ENCODE data around the gene CARD10. TPM values are rescaled to one million over a fixed set of nuclear protein-coding genes. Genes with fewer than 3 reads are reported as not detected.

The CARD10 gene
- total and polyA plus RNA-seq, 4 donors: 7.8 to 14.0 (median 8.4) TPM

GRCh38 chr22:37510091-37510490, 9.1 kb downstream of the CARD10 start:
- DNase-seq (ENCODE audit: low spot score): no peak

GRCh38 chr22:37509059-37509860, 10.0 kb downstream of the CARD10 start:
- no peak for DNase-seq (ENCODE audit: low spot score)
- Histone ChIP-seq H3K9me3 (ENCODE audit: control insufficient read depth in 4 of 4, low read length in 3 of 4) (no peaks in the 10 kb centered on the region), H3K4me1 (ENCODE audit: control insufficient read depth in 4 of 4, insufficient read depth in 4 of 4, low read length in 3 of 4) (peaks cover 0 to 9% (median 2%) of the 10 kb centered on the region in 4 donors), H3K4me3 (ENCODE audit: low read depth in 1 of 3, low read length in 3 of 3) (no peak overlapping the region), H3K36me3 (ENCODE audit: control insufficient read depth in 4 of 4, insufficient read depth in 3 of 4, low read depth in 1 of 4, low read length in 3 of 4) (peaks cover 0 to 5% (median 1%) of the 10 kb centered on the region in 4 donors), H3K9ac (ENCODE audit: low read depth in 1 of 2, low read length in 2 of 2) (no peak overlapping the region), H3K27me3 (ENCODE audit: control insufficient read depth in 4 of 4, insufficient read depth in 4 of 4, low read length in 3 of 4) (no peaks in the 10 kb centered on the region), H3K27ac (ENCODE audit: low read depth in 1 of 2, low read length in 2 of 2) (no peak overlapping the region)
- TF ChIP-seq SP1 (IDR thresholded peaks at IDR 0.05): peak; percentile 19
- TF ChIP-seq RXRA (IDR thresholded peaks at IDR 0.05): peak in 1 of 2 donors; percentile 46
- no peak for TF ChIP-seq CTCF (IDR thresholded peaks at IDR 0.05; ENCODE audit: low read depth, low read length, missing input control)
- WGBS: 77% methylated on average over 9 of the region's 10 CpGs

More at GRCh38 chr22:37510091-37510490, 9.1 kb downstream of the CARD10 start:
- peaks cover 0 to 4% (median 1%) of the 10 kb centered on the region in 4 donors for H3K4me1 ChIP-seq (ENCODE audit: control insufficient read depth in 4 of 4, insufficient read depth in 4 of 4, low read length in 3 of 4)
- no peak overlapping the region for H3K4me3 ChIP-seq (ENCODE audit: low read depth in 1 of 3, low read length in 3 of 3)
- TF ChIP-seq ZBTB33 (IDR thresholded peaks at IDR 0.05): no peak
- TF ChIP-seq HNF4A (conservative IDR thresholded peaks at IDR 0.05): no peak
- no peak for TF ChIP-seq NR2F2 (IDR thresholded peaks at IDR 0.05)
- no peak for TF ChIP-seq RAD21 (IDR thresholded peaks at IDR 0.05)
- no peak for TF ChIP-seq GABPA (IDR thresholded peaks at IDR 0.05 in 1 of 2, conservative IDR thresholded peaks at IDR 0.05 in 1 of 2)
- H3K9me3 ChIP-seq (ENCODE audit: control insufficient read depth in 4 of 4, low read length in 3 of 4): no peaks in the 10 kb centered on the region
- 85% methylated on average over 10 of the region's 10 CpGs for WGBS
- H3K36me3 ChIP-seq (ENCODE audit: control insufficient read depth in 4 of 4, insufficient read depth in 3 of 4, low read depth in 1 of 4, low read length in 3 of 4): peaks cover 0 to 8% (median 3%) of the 10 kb centered on the region in 4 donors
- H3K9ac ChIP-seq (ENCODE audit: low read depth in 1 of 2, low read length in 2 of 2): no peak overlapping the region
- H3K27ac ChIP-seq (ENCODE audit: low read depth in 1 of 2, low read length in 2 of 2): no peak overlapping the region
- H3K27me3 ChIP-seq (ENCODE audit: control insufficient read depth in 4 of 4, insufficient read depth in 4 of 4, low read length in 3 of 4): no peaks in the 10 kb centered on the region

GRCh38 chr22:37508431-37508992, 10.7 kb downstream of the CARD10 start:
- no peak overlapping the region for H3K27ac ChIP-seq (ENCODE audit: low read depth in 1 of 2, low read length in 2 of 2)
- no peak for DNase-seq (ENCODE audit: low spot score)
- H3K4me3 ChIP-seq (ENCODE audit: low read depth in 1 of 3, low read length in 3 of 3): no peak overlapping the region
- H3K36me3 ChIP-seq (ENCODE audit: control insufficient read depth in 4 of 4, insufficient read depth in 3 of 4, low read depth in 1 of 4, low read length in 3 of 4): peaks cover 0 to 4% (median 1%) of the 10 kb centered on the region in 4 donors
- H3K4me1 ChIP-seq (ENCODE audit: control insufficient read depth in 4 of 4, insufficient read depth in 4 of 4, low read length in 3 of 4): peaks cover 3 to 17% (median 9%) of the 10 kb centered on the region in 4 donors
- H3K9me3 ChIP-seq (ENCODE audit: control insufficient read depth in 4 of 4, low read length in 3 of 4): no peaks in the 10 kb centered on the region
- WGBS: 78% methylated on average over 22 of the region's 22 CpGs
- H3K27me3 ChIP-seq (ENCODE audit: control insufficient read depth in 4 of 4, insufficient read depth in 4 of 4, low read length in 3 of 4): no peaks in the 10 kb centered on the region
- no peak overlapping the region for H3K9ac ChIP-seq (ENCODE audit: low read depth in 1 of 2, low read length in 2 of 2)
- TF ChIP-seq ZBTB33 (IDR thresholded peaks at IDR 0.05): no peak
- TF ChIP-seq MAX (IDR thresholded peaks at IDR 0.05): no peak
- TF ChIP-seq CTCF (IDR thresholded peaks at IDR 0.05; ENCODE audit: low read depth, low read length, missing input control): no peak
- no peak for TF ChIP-seq NR2F2 (IDR thresholded peaks at IDR 0.05)
- no peak for TF ChIP-seq RXRA (IDR thresholded peaks at IDR 0.05)
- TF ChIP-seq FOXA1 (IDR thresholded peaks at IDR 0.05): no peak
- no peak for TF ChIP-seq SP1 (IDR thresholded peaks at IDR 0.05)
- TF ChIP-seq YY1 (IDR thresholded peaks at IDR 0.05): no peak
- TF ChIP-seq RAD21 (IDR thresholded peaks at IDR 0.05): no peak
- no peak for TF ChIP-seq ATF3 (IDR thresholded peaks at IDR 0.05)
- no peak for TF ChIP-seq EGR1 (IDR thresholded peaks at IDR 0.05; ENCODE audit: low read depth in 2 of 2)

Measured in liver (tissue), 9 donors.